Thyroid gland (tissue), 4 donors: ENCODE results near the gene CDR2L. TPM values are rescaled to one million over a fixed set of nuclear protein-coding genes. Genes with fewer than 3 reads are reported as not detected.

Source experiments
- DNase-seq, 2 donors: peaks; one replicate each; pipeline ENCODE4 v3.0.0-alpha.2; 2019
- H3K27ac ChIP-seq, 3 donors: fragments of 200-600 bp; sonication (generic); 1 replicate in 2 of 3; 2 replicates in 1 of 3; pipeline ENCODE4 v1.5.1; 2016 to 2019; ENCODE audit warnings: mild to moderate bottlenecking in 1 of 3, moderate library complexity in 1 of 3
- H3K27me3 ChIP-seq: fragments of 200-600 bp; sonication (generic); one replicate; pipeline ENCODE4 v1.5.1; 2019
- H3K36me3 ChIP-seq, 2 donors: fragments of 200-600 bp; sonication (generic); one replicate each; pipeline ENCODE4 v1.5.1; 2016 to 2019
- H3K4me1 ChIP-seq, 2 donors: fragments of 200-600 bp; sonication (generic); one replicate each; pipeline ENCODE4 v1.5.1; 2017 to 2019
- H3K4me3 ChIP-seq, 3 donors: fragments of 200-600 bp; sonication (generic); replicated peaks in 1 of 3; 1 replicate in 2 of 3; 2 replicates in 1 of 3; pipeline ENCODE4 v1.5.1; 2016; ENCODE audit warnings: mild to moderate bottlenecking in 1 of 3
- H3K9me3 ChIP-seq: fragments of 200-600 bp; sonication (generic); one replicate; pipeline ENCODE4 v1.5.1; 2017
- CTCF ChIP-seq, 6 experiments: fragments of 200-600 bp in 3 of 6; fragments of 450-650 bp in 3 of 6; sonication (generic) in 3 of 6; IDR thresholded peaks; one replicate each; pipeline ENCODE4 v1.5.1; 2016 to 2019; ENCODE audit warnings: antibody characterized with exemption in 6 of 6, mild to moderate bottlenecking in 2 of 6, inconsistent platforms in 1 of 6, moderate library complexity in 1 of 6
- POLR2A ChIP-seq, 2 donors: fragments of 450-650 bp; IDR thresholded peaks; one replicate each; pipeline ENCODE4 v1.6.1; 2017; ENCODE audit warnings: antibody characterized with exemption in 2 of 2, mild to moderate bottlenecking in 2 of 2, moderate library complexity in 1 of 2
- WGBS, 2 donors: methylation state at CpG; one replicate each; pipeline ENCODE4 v1.1.5; 2017; 5-methylcytosine and 5-hydroxymethylcytosine counted together
- intact Hi-C: fragments of 100-400 bp; cut with DNase I; formaldehyde crosslinking; loops from one replicate; pipeline ENCODE4 v1.15.1; 2023
- total RNA-seq, 4 donors: library from RNA; depleted of rRNA; stranded (reverse); fragments of >200 nt; gene quantifications; one replicate each; pipeline ENCODE4 v1.2.3, GENCODE V29; 2016

Gene CDR2L
- total RNA-seq, 4 donors from 2014 or later, result 2.6 to 9.8 (median 4.2) TPM

- WGBS, 2 donors, result 79 to 90% methylated on average over 4 of the region's 4 CpGs
- Histone ChIP-seq H3K4me3 (no peak overlapping the region), H3K4me1 (no peaks in the 10 kb centered on the region), H3K27ac (no peak overlapping the region), H3K9me3 (no peaks in the 10 kb centered on the region), H3K27me3 (no peaks in the 10 kb centered on the region), H3K36me3 (no peaks in the 10 kb centered on the region)
- intact Hi-C loops, result no loop called here
- TF ChIP-seq CTCF (IDR thresholded peaks at IDR 0.05) (no peak), POLR2A (IDR thresholded peaks at IDR 0.05) (no peak)
- DNase-seq, result no peak
These were observed 12.1 kb downstream of the CDR2L start for GRCh38 chr17:74999523-74999922.

- 90 to 93% methylated on average over 14 to 15 of the region's 15 CpGs for WGBS, 2 donors
- Histone ChIP-seq H3K4me3 (no peak overlapping the region), H3K27me3 (no peaks in the 10 kb centered on the region), H3K36me3 (no peaks in the 10 kb centered on the region), H3K9me3 (no peaks in the 10 kb centered on the region), H3K27ac (no peak overlapping the region), H3K4me1 (no peaks in the 10 kb centered on the region)
- DNase-seq, result no peak
- intact Hi-C loops, result no loop called here
- no peak for TF ChIP-seq POLR2A (IDR thresholded peaks at IDR 0.05)
- no peak for TF ChIP-seq CTCF (IDR thresholded peaks at IDR 0.05)
These were observed 14.7 kb downstream of the CDR2L start for GRCh38 chr17:75001915-75002843.

GRCh38 chr17:75003070-75003956, 15.9 kb downstream of the CDR2L start:
- 85 to 88% methylated on average over 65 to 70 of the region's 76 CpGs for WGBS, 2 donors
- H3K27ac ChIP-seq, result no peak overlapping the region
- H3K36me3 ChIP-seq, result no peaks in the 10 kb centered on the region
- intact Hi-C loops, result no loop called here
- no peaks in the 10 kb centered on the region for H3K9me3 ChIP-seq
- no peaks in the 10 kb centered on the region for H3K27me3 ChIP-seq
- H3K4me3 ChIP-seq, result no peak overlapping the region
- no peak for TF ChIP-seq POLR2A (IDR thresholded peaks at IDR 0.05)
- no peak for TF ChIP-seq CTCF (IDR thresholded peaks at IDR 0.05)
- no peaks in the 10 kb centered on the region for H3K4me1 ChIP-seq
- no peak for DNase-seq

GRCh38 chr17:75003957-75004355, 16.5 kb downstream of the CDR2L start:
- H3K27ac ChIP-seq, result no peak overlapping the region
- H3K4me3 ChIP-seq, result no peak overlapping the region
- intact Hi-C loops, result no loop called here
- H3K4me1 ChIP-seq, result no peaks in the 10 kb centered on the region
- H3K27me3 ChIP-seq, result no peaks in the 10 kb centered on the region
- WGBS, 2 donors, result 92 to 95% methylated on average over 13 to 15 of the region's 19 CpGs
- no peaks in the 10 kb centered on the region for H3K9me3 ChIP-seq
- TF ChIP-seq CTCF (IDR thresholded peaks at IDR 0.05) (no peak), POLR2A (IDR thresholded peaks at IDR 0.05) (no peak)
- H3K36me3 ChIP-seq, result no peaks in the 10 kb centered on the region
- DNase-seq, result no peak
